T-helper 1 cell (primary cell): ENCODE measurements around the gene SMARCC2.
"Not testable (repeated sequence)": the region's sequence is repeated elsewhere in the genome, so short reads cannot be mapped to it uniquely, and the experiment has no call there.

ENCODE experiments used
- DNase-seq, 5 donors: peaks; one replicate each; pipeline ENCODE4 v3.0.0-alpha.2; 2012 to 2020

SMARCC2 gene

GRCh38 chr12:56208006-56208405 lies 18.7 kb upstream of the SMARCC2 start:
- no peak for DNase-seq

DNA sequence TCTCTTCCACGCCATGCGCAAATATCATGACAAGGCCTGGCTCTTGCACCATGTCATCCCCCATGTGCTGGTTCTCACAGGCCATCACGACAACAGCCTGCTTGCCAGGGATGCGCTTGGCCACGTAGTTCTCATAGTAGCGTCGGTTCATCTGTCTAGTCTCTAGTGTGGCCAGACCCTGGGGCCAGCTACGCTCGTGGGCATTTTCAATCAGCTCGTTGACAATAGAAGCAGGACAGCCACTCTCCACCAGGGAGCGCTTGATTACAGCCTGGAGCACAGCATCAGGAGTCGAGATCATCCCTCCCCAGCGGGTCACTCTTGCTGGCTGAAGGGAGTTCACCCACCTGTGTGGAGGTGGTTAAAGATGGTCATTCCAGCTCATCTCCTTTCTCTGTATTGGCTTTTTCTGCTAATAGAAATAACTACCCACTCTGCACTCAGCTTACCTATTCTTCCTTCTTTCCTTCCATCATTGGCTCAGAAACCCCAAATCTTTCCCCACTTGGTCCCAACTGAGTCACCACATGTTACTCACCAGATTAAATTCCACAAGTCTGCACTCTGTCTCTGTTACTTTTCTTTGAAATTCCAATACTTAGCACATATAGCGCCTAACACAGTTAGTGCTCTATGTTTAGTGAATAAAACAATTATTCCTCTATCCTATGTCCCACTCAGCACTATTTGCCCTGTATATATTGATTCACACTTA lies 17.3 kb upstream of the SMARCC2 start:
- peak in 4 of 5 donors; percentile 12 to 32 (median 28) for DNase-seq

DNA sequence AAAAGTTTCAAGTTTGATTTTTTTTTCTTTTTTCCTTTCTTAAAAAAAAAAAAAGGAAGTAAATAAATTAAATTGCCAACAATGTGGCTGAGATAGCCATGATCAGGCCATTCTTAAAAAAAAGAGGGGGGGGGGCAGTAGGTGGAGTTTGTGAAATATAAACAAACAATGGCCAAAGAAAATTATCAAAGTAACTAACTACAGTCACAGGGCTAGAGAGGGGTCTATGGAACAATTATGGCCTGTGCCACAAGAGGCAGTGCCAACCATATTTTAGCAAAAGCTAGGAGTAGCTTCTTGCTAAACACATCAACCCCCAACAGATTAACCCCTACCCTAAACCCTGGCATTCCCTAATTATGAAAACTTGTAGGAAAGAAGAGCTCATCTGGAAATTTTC lies 16.2 kb upstream of the SMARCC2 start:
- no peak for DNase-seq

DNA sequence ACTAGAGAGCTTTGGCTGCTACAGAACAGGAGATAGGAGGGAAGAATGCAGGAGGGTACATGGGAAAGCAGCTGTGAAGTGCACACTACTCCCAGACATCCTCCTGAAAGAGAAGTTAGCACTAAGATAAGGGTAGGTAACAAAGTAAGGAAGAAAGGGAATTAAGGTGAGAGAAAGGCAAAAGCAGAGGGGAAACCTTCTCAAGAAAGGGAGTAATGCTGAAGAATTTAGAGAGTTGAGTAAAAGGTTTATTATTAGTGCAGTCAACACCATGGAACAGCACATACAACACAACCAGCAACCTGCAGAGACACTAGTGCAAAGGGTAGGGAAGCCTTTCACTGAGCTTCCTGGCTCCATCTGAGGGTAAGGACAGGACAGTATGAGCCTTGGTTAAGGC lies 15.0 kb upstream of the SMARCC2 start:
- no peak for DNase-seq

DNA sequence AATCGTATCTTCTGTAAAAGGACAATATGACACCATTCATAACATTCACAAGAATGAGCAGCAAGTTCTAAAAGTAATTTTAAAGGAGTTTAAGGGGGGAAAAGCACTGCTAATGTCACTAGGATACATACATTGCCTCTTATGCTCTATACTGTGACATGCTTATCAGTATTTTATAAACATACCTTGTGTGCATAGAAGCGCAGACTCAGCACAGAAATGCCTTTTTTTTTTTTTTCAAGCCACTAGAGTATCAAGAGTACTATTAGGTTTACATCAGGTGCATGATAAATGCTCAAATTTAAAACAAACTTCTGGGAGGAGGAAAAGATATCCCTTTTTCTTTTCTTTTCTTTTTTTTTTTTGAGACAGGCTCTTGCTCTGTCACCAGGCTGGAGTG lies 13.6 kb upstream of the SMARCC2 start:
- DNase-seq = no peak

DNA sequence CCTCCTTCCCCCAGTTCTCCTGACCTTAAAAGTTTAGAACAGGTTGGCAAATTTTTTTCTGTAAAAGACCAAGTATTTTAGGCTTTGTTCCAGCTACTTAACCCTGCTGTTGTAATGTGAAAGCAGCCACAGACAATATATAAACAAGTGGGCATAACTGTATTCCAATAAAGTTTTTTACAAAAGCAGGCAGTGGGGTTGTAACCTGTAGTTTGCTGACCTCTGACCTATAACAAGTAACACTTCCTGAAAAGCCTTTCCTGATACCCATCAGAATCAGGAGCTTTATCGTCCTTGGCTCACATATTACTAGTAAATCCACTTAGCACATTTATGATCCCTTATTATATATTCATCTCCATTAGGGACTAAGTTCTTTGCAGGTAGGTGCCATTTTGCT lies 13.1 kb upstream of the SMARCC2 start:
- DNase-seq = no peak

DNA sequence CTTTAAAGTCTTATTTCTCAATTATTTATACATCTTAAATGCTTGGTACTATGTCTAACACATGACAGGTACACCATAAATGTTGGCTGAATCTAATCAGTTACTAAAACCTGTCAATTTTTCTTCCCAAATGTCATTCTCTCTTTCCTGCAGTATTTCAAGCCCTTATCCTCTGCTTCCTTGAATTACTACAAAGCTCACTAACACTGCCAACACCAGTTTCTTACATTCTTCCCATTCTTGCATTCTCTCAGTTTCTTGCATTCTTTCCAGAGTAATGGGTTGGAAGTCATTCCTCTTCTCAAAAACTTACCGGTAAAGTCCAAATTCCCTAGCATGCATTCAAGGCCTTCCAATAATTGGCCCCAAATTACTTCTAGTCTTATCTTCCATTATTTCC lies 9.6 kb upstream of the SMARCC2 start:
- DNase-seq = no peak

DNA sequence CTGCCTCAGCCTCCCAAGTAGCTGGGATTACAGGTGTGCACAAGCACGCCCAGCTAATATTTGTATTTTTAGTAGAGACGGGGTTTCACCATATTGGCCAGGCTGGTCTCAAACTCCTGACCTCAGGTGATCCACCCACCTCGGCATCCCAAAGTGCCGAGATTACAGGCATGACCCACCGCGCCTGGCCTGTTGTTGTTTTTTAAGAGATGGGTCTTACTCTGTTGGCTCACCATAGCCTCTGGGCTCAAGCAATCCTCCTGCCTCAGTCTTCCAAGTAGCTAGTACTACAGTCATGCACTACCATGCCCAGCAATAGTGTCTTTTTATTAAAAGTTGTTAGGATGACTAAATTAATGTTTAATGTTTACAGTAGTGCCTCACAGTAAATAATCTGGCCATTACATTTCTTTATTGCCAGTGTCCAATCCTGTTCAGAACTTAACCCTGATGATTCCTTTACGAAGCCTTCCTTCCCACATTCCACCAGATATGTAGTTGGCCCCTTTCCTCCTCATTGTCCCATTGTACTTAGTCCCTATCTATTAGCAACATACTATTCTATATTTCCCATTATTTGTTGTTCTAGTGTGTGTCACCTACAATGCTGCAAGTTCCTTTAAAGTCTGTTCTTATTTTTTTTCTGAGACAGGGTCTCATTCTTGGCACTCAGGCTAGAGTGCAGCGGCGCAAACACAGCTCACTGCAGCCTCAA lies 8.8 kb upstream of the SMARCC2 start:
- no peak for DNase-seq

DNA sequence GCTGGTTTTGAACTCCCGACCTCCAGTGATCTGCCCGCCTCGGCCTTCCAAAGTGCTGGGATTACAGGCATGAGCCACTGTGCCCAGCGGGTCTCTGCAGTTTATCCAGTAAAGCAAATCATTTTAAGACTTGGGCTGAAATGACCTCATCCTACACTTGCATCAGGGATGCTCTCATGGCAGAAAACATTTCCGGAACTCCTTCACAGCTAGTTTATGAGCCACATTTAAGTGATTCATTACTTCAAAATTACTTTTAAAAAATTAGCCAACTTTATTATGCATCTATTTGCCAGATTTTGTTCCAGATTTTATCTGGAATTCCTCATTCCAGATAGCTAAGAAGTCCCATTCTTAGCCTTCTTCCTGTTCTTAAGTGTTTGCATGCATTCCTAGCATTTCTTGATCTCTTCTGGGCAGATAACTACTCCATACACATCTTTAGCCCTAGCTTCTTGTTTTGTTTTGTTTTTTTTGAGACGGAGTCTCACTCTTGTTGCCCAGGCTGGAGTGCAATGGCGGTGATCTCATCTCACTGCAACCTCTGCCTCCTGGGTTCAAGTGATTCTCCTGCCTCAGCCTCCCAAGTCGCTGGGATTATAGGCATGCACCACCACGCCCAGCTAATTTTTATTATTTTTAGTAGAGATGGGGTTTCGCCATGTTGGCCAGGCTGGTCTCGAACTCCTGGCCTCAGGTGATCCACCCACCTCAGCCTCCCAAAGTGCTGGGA lies 7.7 kb upstream of the SMARCC2 start:
- DNase-seq = not testable (repeated sequence)

- peak; percentile 34 to 78 (median 68) for DNase-seq
Observed at GRCh38 chr12:56193025-56193578, 3.8 kb upstream of the SMARCC2 start.

DNA sequence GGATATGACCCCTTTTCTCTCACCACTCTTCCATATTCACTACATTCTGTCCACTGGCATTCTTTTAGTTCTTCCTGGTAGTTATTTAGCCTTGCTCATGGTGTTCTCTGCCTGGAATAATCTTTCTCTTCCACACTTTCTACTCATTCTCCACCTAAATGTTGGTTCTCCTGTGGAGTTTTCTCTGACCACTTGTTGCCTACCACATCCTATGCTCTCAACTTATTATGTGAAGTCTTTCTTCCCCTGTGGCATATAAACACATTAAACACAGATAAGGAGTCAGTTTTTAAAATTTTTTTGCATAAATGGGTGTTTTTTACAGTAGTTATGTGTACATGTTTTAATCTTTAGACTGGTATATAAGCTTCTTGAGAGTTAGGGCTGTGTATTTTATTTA lies 3.3 kb upstream of the SMARCC2 start:
- DNase-seq = no peak

GRCh38 chr12:56190695-56191155 lies 1.4 kb upstream of the SMARCC2 start:
- DNase-seq = no peak

DNA sequence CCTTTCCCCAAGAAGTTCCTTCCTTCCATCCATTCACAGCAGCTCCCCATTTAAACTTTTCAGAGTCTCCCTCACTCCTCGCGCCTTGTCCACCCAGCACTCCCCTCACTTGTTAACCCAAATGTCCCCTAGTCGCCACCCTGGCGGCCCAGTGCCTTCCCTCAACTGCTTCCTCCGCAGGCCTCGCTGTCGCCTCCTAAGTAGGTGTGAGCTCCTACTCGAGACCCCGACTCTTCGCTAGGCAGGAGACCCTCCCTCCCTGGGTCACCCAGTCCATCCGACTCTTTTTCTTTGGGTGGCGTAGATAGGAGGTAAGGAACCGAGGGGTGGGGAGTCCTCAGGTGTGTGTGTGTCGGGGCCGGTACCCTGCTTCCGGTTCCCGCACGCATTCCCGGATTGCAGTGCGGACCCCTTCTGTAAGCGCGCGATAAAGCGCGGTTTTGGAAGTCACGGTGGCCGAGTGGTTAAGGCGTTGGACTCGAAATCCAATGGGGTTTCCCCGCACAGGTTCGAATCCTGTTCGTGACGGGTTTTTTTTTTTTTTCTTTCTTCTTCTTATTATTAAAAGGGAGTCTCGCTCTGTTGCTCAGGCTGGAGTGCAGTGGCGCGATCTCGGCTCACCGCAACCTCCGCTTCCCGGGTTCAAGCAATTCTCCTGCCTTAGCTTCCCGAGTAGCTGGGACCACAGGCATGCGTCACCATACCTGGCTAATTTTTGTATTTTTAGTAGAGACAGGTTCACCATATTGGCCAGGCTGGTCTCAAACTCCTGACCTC lies 823 bp upstream of the SMARCC2 start:
- DNase-seq = peak; percentile 31 to 80 (median 64)

DNA sequence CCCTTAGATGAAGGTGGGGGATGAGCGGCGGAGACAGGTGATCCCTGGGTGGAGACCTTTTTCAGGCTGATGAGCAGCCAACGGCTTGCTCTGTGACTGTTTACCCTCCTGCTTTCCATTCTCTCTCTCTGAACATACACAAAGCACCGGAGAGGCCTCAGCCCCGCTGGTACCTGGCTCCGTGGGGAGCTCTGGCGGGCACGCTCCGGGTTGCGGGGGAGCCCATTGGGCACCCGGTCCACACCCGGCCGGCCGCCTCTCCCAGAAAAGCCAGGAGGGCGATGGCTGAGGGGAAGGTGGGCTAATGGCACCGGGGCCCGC lies 545 bp downstream of the SMARCC2 start:
- no peak for DNase-seq

DNA sequence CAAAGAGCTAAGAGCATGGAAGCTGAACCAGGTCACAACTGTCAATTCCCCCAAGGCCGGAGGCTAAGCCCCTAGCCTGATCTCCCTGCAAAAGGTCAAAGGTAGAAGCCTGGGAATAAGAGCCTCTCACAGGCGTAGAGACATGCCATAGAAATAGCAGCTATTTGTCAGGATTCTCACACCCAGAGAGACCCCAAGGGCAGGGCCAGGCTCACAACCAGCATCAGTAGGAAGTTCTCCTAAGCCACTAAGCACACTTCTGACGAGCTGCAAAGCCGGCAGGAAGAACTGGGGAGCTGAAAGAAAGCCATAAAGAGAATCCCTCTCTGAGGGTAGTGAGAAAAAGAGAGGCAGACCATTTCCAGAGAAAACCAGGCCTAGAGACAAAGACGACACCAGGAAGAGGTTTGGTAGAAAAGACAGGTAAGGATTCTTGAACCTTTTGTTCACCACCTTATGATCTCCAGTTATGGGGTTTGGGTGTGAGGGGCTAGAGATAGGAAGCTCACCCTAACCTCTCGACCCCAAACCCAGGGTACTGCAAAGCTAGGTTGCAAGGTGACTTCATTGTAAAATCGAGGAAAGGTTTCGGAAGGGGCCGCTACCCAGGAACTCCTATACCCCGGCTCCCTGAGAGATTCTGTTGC lies 1.0 kb downstream of the SMARCC2 start:
- DNase-seq = no peak

DNA sequence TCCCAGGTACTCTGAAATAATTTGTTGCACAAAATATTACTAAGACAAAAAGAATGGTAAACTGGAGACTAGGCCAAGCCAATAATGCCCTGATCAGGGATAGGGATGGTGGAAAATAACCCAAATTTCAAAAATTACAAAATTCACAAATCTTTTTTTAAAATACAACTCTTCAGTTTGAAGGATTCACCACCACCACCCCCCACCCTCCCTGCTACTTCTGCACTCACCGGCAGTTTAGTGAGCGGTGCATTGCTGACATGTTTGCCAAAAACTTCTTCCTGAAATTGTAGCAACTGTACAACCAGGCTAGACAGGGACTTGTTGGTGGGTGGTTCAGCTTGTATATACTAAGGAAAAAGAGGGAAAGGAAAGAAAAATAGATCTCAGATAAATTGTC lies 2.3 kb downstream of the SMARCC2 start:
- no peak for DNase-seq

- DNase-seq = no peak
Observed at GRCh38 chr12:56178347-56178746, 10.9 kb downstream of the SMARCC2 start.

GRCh38 chr12:56172839-56173238 lies 16.4 kb downstream of the SMARCC2 start:
- no peak for DNase-seq

- DNase-seq = no peak
Observed at GRCh38 chr12:56169229-56169759, 20.0 kb downstream of the SMARCC2 start.

DNA sequence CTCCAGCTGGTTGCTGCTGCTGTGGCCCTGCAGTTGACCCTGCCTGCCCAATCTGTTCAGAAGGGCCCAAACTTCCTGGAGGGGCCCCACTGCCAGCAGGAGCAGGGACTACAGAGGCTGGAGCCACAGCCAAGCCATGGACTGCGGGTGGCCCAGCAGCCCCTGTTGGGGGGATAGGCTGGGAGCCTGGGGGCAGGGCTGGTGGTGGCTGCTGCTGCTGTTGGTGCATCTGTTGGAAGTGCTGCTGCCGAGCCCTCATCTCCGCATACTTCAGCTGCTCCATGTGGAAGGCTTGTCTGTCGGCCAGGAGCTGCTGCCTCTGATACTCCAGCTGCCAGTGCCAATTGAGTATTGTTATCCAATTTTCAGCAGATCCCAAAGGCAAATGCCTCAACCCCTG lies 23.9 kb downstream of the SMARCC2 start:
- DNase-seq = no peak

DNA sequence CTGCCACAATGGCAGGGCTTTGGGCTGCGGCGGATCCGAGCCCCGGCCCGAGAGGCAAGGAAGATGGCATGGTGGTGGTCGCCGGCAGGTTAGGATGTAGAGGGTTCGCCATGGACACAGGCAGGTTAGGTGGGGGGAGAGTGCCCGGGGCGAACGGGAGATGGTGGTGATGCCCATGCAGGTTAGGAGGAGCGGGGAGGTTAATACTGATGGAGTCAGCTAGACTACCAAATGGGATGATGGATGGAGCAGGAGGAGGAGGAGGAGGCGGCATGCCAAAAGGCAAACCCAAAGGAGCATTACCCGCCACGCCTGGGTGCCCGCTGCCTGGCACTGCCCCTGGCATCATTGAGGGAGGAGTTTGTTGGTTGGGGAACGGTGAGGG lies 24.9 kb downstream of the SMARCC2 start:
- DNase-seq = no peak
